ENCODE results near the gene KLK7.

The KLK7 gene

GRCh38 chr19:50983625-50984292 is at the start of gene KLK7:
Gene KLK7 (minus strand): TSS chr19:50983917. CDS start chr19:50982399, 1,518 bp downstream.
- DNase-seq, result no peak

GRCh38 chr19:51031880-51032225 is 48.1 kb upstream of the KLK7 start:
- DNase-seq, result no peak

DNA sequence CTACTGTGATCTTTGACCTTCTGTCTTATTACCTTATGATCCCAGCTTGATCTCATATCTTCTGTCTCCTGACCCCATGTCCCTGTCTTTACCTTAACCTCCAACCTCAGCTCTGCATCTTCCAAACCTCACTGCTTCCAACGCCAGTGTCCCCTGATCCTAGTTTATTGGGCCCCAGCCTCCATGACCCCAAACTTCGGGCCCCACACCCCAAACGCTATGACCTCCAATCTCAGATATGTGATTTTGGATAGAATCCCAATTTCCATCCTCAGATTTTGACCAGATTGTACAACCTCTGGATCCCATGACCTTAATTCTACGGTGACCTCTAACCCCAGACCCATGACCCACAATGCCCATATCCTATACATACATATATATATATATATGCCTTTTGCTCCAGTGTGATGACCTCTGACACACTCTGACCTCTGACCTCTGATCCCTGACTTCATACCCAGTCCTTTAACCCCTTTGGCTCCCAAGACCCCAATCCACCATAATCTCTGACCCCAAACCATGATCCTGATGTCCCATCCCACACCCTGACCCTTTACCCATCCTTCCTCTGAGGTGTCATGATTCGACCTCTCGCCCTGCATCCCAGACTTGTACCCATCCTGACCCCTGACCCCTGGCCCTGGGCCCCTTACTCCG is 47.6 kb upstream of the KLK7 start:
- DNase-seq, result no peak

DNA sequence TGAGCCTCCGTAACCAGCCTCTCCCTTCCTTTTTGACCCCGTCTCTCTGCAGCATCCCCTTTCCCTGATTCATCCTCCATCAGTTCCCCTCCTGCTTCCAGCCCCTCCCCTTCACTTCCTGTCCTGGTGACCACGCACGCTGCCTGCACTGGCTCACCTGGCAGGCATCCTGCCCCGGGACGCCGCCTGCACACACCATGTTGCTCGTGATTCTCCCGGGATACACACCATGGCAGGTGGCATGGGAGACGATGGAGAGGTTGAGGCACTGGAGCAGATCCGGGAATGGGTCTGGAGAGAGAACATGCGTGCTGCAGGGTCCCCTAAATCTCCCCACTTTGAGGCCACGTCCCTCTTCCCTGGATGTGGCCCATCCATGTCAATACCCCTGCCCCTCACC is 46.9 kb upstream of the KLK7 start:
- DNase-seq, result no peak

- DNase-seq, result no peak
Measured at GRCh38 chr19:51029718-51030117, 46.0 kb upstream of the KLK7 start.

DNA sequence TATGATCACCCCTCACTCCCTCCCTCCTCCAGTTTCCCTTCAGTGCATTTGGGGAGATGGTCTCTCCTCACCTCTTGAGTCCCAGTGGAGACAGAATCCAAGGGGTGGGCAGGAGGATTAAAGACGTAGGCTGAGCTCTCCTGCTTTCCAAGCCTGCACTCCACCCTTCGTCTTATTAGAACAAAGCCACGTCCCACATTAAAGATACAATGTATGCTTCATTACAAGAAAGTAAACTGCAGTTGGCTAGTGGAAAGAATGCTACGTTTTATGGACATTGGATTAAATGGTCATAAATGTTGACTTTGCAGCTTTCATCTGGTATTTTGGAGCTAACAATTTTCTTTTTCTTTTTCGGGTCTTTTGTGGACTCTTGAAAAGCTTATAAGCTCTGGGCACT is 44.2 kb upstream of the KLK7 start:
- no peak for DNase-seq

DNA sequence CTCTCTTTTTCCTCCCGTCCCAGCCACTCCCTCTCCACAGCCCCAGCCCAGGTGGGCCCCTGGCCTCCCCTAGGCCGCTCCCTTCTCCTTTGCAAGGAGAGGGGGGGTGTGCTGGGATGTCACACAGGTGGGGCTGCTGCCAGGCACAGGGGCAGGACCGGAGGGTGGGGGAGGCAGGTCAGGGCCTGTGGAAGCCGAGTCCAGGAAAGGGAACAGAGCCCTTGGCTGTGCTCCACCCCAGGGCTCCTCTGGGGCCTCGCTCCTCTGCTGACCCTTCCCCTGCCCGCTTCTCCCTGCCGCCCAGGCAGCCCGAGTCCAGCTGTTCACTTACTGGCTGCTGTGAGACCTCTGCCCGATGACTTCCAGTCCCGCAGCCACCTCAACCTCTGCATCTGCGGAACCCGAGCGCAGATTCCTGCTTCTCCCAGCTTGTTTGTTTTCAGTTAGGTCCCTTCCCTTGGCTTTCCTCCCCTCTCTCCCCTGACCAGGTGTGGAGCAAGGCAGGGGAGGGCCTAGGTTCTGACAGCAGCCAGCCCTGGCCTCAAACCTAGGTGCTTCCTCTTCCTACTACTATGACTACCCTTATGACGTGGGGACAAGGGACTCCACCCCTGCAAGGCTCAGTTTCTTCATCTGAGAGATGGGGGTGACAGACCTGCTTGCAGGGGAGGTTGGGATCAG is 43.5 kb upstream of the KLK7 start:
- no peak for DNase-seq

DNA sequence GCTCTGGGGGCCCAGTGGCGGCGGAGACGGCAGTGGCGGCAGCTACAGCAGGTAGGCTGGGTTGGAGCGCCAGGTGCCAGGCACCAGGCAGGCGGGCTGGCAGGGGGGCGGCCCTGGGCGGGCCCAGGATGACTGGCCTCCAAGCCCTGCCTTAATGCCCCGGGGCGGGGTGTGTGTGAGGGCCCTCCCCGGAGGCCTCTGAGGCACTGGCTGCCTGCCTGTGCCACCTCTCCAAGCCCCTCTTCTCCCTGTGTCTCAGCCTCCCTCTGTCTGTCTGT is 42.8 kb upstream of the KLK7 start, which contains the start of gene KLK11:
Gene KLK11 (minus strand): TSS at position 63 of the 278 bp plus-strand sequence. CDS start 985 bp downstream, outside the sequence.
- DNase-seq, result peak; percentile 27

DNA sequence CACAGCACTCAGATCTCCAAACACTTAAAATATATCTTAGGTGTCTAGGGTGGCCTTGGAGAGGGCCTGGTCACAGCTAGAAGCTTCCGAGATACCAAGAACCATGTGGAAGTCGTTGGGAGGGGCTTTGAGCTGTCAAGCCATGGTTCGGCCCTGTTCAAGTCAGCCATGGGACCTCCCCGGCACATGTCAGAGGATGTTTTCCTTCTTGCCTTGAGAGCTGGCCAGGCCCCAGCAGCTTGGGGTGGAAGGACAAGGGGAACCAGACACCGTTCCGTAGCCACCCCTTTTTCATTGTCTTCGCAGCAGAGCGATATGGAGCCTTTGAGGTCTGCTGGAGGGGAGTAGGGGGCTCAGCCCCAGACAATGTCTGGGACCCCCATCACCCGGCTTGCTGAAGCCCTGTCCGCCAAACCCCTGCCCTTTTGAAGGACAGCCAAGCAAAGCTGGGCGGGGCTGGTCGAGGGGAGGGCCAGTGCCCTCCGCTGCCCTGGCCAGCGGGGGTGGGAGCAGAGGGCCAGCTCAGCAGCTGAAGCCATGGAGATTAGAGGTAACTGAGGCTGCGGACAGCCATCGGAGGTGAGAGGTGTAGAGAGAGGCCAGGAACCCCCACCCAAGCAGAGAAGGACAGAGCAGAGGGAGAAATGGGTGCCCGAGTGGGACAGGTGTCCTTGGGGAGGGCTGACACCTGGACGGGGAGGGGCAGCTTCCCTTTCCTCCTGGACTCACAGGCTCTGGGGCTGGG is 42.3 kb upstream of the KLK7 start:
- no peak for DNase-seq

GRCh38 chr19:51025401-51025800 is 41.7 kb upstream of the KLK7 start:
- no peak for DNase-seq

- peak; percentile 3 for DNase-seq
Measured at GRCh38 chr19:51024924-51025323, 41.2 kb upstream of the KLK7 start.

- no peak for DNase-seq
Measured at GRCh38 chr19:51023946-51024345, 40.2 kb upstream of the KLK7 start.

GRCh38 chr19:51022526-51022925 is 38.8 kb upstream of the KLK7 start:
- no peak for DNase-seq

DNA sequence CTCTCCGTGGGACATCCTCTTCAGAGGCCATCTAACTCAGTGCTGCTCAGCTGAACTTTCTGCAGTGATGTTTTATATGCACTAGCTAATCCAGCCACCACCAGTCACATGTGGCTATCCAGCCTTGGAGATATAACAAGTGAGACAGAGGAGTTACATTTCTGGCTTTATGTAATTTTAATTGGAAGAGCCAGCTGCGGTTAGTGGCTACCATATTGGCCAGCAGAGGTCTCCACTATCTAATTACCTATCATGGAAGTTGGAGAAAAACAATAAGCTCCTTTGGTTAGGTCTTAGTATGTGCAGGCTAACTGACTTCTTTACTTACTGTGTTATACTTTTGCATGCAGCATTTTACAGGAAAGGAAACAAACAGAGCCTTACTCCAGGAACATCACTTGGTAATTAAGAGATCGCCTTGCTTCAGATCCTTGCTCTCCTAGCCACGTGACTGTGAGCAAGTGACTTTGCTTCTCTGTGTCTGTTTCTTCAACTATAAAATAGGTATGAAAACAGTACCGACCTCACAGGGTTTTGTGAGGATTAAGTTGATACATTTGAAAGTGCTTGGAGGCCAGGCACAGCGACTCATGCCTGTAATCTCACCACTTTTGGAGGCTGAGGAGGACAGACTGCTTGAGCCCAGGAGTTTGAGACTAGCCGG is 37.4 kb upstream of the KLK7 start:
- peak; percentile 38 for DNase-seq

- no peak for DNase-seq
Measured at GRCh38 chr19:51019544-51019925, 35.8 kb upstream of the KLK7 start, which contains the start of gene KLK10. Gene KLK10 (minus strand): TSS chr19:51019709. CDS start chr19:51019130, 579 bp downstream.

GRCh38 chr19:51018745-51019543 is 35.2 kb upstream of the KLK7 start:
- DNase-seq, result peak; percentile 11

DNA sequence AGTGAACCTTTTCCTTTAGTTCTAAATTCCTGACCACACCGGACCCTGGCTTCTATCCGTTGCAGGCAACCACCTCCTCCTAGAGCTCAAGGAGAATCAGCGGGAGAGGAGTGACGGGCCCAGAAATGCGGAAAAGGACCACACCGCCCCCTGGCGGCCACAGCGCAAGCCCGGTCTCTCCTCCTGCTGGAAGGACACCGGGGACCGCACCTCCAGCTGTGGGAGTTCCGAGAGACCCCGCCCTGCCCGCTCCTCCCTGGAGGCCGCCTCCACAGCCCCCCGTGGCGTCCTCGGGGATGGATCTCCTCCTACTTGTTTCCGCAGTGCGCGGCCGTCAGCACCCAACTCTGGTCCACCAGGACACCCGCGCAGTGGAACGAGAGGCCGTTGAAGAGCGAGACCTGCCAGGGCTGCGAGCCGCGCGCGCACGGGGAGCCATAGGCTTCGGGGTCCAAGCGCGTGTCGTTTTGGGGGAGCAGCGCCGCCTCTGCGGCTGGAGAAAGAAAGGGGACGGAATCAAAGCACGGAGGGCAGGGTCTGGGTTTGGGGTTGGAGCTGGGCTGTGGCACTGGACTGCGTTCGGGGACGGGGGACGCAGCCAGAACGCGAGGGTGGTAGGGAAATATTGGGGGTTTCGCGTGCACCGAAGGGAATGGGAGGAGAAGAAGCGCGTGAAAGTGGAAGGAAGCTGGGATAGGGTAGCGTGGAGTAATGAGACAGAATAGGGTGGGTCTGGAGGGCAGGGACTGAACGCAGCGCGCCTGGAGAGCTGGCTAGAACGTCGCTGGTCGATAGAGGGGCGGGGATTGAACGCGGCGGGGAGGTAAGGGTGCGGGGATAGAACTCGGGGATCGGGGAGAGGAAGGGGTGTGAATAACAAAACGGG is 33.3 kb upstream of the KLK7 start:
- DNase-seq, result peak; percentile 64

GRCh38 chr19:51015691-51016267 is 32.1 kb upstream of the KLK7 start:
- no peak for DNase-seq

DNA sequence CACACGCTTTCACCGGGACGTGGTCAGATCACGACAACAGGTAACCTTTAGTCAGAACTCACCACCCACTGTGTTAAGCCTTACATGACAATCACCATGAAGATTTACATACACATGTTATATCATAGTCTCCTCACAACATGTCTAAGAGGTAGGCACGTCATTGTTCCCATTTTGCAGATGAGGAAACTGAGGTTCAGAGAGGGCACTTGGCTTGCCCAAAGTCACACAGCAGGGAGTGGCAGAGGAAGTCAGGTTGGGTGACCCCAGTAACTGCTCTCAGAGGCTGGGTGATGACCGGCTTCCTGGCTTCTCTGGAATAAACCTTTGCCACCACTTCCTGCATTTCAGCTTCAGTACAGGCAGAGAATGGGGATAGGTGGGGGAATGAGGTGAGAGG is 30.5 kb upstream of the KLK7 start:
- DNase-seq, result no peak

DNA sequence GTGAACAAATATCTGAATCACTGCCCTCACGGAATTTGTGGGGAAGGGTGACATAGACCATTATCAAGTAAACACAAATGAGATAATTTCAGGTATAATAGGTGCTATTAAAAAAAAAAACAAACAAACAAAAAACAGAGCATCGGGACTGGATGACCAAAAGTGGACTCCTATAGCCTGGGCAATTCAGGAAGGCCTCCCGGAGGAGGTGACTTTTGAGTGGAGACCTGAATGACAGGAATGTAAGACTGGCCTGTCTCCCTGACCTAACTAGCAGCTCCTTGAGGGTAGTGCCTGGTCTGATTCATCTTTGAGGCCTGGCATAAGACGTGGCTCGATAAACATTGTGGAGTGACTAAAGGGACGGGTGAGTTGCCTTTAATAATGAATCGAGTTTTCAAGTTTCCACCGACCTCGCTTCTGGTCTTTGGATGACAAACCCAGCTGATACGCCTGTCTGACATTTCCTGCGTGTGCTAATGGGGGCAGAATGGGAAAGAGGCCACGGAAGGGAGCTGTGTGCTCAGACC is 29.0 kb upstream of the KLK7 start:
- DNase-seq, result no peak
